Activated T-cell treated with anti-CD3 and anti-CD28 coated beads, Interleukin-2, amount 50 U/mL, for 48 hours (primary cell): Measurements from ENCODE around the gene AIF1L.
"Not testable (repeated sequence)": the region's sequence is repeated elsewhere in the genome, so short reads cannot be mapped to it uniquely, and the experiment has no call there.

Source experiments
- DNase-seq, 2 experiments: peaks; one replicate each; pipeline ENCODE4 v3.0.0-alpha.2; 2020

The AIF1L gene

DNA sequence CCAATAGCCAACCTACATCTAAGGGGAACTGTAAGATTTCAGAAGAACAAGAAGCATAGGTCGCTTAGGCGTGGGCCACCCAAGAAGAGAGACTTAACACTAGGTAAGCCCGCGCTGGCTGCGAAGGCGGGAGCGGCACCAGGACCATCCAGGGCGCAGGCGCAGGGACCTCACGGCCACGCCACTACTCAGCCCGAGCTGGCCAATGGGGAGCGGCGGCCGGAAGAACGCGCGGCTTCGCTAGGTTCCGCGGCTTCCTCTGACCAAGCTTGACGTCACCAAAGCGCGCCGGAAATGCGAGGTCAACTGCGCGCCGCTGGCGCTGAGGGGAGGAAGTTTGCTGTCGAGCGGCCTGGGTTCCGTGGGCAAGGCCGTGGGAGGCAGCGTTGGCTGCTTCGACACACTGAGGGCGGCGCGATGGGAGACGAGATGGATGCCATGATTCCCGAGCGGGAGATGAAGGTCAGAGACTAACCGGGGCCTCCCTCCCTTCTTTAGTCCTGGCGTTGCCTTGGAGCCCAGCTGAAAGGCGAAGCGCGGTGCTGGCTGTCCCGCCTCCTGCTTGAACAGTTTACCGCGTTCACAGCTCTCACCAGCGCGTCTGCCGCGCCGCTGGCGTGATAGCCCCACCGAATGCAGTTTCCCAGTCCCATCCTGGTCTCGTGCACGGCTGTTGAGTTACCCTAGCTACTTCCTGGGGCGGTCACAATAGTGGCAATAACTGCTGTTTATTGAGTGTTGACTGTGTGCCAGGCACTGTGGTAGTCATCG lies 29.1 kb downstream of the AIF1L start, which contains the start of gene NUP214:
NUP214 (plus strand) TSS at position 299 of the 771 bp plus-strand sequence; CDS start at position 418, 119 bp downstream.
- peak; percentile 100 for DNase-seq

DNA sequence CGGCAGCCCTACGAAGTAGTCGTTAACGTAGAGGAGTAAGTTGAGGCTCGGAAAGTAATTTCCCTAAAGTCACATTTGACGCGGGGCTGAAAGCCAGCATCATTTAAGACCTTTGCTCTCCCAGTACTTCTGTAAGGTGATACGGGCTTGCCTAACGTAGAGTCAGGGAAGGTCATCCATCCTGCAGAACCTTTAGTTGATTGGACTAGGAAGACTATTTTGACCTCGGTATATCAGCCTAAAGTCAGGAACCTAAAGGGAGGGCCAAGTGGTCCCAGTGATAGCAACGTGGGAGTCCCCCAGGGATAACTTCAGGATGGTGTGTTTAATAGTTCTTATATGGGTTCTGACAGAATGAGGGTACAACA lies 29.7 kb downstream of the AIF1L start:
- no peak for DNase-seq

DNA sequence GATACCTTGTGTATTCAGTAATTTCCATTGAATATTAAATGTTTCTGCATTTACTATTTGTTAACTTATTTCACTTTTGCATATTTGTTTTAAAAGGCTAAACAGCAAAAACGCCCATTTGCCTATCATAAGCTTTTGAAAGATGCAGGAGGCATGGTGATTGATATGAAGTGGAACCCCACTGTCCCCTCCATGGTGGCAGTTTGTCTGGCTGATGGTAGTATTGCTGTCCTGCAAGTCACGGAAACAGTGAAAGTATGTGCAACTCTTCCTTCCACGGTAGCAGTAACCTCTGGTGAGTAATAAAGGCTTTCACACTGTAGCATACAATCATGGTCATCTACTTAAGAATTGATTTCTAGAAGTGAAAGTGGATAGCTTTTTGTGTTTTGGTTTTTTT lies 32.9 kb downstream of the AIF1L start:
- no peak for DNase-seq

DNA sequence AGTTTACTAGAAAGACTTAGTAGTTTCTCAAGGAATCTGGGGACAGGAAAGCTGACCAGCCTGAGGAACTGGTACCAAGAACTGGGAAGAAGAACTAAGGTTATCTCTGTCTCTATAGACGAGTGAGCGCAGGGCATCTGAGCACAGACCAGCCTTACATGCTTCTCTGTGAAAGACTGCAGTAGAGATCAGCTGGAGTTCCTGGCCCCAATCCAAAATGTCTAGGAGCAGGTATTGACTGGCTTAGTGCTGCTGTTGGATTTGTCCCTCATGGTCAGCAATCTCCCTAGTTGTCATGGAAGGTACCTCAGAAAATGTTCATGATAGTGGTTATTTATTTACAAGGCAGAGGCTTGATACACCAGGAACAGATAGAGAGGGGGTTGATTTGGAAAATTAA lies 42.3 kb downstream of the AIF1L start:
- no peak for DNase-seq

DNA sequence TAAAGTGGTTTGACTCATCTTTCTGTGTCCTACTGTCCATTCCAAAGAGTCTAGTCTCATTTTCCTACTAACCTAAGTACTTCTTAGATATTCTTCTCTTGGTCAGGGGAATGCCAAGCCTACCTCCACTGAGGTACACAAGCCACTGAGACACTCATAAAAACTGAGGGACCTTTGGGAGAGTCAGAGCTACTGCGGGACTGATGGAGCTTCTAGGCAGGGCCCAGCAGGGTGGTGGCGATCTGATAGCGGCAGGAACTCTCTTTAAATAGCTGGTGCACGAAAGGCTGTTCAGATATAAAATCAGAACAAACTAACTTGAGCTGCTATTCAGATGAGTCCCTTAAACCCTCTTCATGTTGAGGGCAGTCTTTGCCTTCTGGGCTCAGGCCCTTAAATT lies 43.8 kb downstream of the AIF1L start:
- no peak for DNase-seq

DNA sequence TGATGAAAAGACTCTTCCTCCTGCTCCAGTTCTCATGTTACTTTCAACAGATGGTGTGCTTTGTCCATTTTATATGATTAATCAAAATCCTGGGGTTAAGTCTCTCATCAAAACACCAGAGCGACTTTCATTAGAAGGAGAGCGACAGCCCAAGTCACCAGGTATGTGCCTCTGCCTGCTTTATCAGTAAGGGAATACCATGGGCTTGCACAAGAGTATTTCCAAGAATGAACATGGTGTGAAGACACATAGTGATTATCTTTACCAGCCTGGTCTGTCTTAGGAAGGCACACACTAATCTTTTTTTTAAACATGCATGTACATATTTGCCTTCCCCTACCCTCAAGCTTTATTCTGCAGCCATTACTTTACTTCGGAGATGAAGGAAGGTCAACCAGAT lies 44.2 kb downstream of the AIF1L start:
- no peak for DNase-seq

DNA sequence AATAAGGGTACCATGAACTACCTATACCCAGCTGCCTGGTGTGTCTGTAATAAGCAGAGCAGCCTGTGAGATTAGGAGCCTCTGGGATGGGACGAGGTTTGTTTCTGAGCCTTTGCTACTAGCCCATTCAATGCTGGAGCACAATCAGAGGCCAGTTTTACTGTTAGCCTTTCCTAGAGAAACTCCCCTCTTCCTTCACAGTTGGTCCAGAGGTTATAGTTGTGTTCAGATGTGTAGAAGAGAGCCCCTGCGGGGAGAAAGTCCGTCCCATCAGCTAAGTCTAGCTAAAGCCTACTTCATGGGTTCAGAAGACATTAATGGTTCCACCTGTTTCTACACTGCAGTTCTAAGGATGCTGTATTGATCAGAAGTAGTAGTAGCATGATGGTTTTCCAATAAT lies 45.8 kb downstream of the AIF1L start:
- DNase-seq = no peak

DNA sequence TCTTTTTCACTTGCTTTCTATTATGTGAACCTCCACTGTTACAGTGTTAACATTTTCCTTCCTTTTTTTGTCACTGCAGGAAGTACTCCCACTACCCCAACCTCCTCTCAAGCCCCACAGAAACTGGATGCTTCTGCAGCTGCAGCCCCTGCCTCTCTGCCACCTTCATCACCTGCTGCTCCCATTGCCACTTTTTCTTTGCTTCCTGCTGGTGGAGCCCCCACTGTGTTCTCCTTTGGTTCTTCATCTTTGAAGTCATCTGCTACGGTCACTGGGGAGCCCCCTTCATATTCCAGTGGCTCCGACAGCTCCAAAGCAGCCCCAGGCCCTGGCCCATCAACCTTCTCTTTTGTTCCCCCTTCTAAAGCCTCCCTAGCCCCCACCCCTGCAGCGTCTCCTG lies 47.9 kb downstream of the AIF1L start:
- DNase-seq = no peak

DNA sequence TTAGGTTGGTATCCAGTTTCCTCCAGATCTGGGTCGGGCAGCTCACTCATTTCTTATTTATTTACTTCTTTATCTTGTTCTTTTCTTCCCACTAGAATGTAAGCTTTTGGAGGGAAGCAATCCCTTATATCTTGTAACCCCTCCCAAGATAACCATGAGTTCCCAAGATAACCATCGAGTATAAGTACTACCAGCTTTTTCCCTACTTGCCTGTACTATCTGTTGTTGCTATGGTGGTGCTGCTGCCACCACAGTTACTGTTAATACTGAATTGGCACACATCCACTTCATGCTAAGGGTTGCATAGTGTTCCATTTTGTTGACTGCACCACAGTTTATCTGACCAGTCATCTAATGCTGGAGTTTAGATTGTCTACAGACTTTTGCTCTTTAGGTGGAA lies 48.9 kb downstream of the AIF1L start:
- no peak for DNase-seq

DNA sequence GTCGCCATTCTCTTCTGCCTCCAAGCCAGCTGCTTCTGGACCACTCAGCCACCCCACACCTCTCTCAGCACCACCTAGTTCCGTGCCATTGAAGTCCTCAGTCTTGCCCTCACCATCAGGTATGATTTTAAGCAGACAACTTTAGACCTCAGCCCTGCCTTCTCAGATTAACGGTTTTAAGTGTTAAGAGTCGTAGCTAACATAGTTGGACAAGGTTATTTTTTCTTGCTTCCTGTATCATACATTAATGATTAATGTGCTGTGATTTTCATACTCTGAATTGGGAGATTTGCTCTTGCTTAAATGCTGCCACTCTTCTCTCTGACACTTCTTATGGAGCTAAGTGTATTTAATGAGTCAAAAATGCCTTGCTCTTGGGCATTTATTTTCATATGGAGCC lies 49.9 kb downstream of the AIF1L start:
- DNase-seq = no peak

DNA sequence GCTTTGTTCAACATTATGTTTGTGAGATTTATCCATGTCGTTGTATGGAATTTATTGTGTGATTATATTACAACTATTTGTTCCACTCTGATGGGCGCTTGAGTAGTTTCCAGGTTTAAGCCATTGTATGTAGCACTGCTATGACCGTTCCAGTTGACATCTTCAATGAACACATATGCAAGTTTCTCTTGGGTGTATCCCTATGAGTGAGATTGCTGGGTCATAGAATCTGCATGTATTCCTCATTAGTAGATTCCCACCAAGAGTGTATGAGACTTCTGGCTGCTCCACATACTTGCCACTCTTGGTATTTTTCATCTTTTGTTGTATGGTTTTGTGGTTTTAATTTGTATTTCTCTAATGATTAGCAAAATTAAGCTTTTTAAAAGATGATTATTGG lies 51.9 kb downstream of the AIF1L start:
- no peak for DNase-seq

DNA sequence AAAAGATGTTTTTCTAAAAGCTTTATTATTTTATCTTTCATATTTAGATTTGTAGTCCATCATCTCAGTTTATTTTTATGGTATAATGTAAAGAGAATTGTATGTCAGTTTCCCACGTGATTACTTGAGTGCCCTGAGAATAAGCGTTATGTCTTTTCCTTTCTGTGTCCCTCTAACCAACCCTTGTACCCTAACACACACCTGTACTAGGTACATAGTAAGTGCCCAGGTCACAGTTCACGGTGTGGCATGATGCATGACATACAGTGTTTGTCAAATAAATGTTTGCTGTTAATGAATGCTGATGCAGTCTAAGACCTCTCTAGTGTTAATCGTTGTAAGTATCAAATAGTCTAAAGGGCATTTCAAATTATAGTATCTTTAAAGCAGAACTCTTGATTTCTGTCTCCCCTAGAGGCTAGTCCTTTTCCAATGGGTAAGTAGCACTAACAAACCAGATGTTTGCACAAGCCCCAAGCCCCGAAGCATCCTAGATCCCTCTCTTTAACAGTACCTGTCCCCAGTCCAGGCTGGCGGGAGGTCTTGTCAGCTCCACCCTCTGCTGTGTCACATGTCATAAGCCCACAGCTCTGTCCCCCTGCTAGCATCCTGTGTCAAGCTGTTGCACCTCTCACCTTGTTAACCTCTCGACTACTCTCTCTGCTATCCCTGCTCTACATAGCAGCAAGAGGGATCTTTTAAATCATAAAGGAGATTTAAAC lies 52.8 kb downstream of the AIF1L start:
- DNase-seq = no peak

DNA sequence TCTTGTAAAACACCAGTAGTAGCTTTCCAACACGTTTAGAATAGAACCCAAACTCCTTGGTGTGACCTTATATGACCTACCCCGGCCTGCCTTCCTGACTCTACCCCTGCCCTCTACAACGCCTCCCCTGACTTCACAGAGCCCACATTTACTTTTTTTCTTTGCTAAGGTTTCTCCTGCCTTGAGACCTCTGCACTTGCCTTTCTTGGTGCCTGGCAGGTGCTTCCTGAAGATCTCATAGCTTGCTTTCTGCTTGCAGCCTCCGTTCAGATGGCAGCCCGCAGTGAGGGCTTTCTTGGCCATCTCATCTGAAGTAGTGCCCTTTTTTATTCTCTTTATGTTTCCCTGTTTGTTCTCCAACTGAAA lies 53.3 kb downstream of the AIF1L start:
- DNase-seq = no peak

DNA sequence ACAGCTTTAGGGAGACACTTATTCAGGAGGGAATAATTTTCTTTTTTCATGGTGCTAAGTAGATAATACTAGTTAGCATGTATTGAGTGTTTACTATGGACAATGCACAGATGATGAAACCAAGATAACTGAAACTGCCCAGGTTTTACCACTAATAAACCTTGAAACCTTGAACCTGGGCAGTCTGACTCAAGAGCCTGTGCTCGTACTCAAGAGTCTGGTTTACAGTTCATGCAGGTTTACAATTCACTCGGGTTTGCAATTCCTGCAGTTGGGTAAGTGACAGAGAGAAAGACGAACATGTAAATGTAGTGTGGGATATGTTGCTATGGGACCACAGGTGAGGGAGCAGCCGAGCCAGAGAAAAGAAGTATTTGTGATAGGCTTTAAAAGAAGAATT lies 57.3 kb downstream of the AIF1L start:
- DNase-seq = no peak

DNA sequence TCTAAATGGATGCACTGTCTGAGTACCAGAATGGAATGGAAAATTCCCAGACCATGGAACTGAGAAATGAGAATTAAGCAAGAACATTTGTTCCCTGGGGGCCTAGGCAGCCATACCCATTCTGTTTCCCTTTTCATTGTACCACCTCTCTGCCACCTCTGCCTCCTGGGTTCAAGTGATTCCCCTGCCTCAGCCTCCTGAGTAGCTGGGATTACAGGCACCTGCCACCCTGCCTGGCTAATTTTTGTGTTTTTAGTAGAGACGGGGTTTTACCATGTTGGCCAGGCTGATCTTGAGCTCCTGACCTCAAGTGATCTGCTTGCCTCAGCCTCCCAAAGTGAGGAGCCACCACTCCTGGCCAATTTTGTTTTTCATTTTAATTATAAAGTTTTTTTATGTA lies 62.3 kb downstream of the AIF1L start:
- not testable (repeated sequence) for DNase-seq

DNA sequence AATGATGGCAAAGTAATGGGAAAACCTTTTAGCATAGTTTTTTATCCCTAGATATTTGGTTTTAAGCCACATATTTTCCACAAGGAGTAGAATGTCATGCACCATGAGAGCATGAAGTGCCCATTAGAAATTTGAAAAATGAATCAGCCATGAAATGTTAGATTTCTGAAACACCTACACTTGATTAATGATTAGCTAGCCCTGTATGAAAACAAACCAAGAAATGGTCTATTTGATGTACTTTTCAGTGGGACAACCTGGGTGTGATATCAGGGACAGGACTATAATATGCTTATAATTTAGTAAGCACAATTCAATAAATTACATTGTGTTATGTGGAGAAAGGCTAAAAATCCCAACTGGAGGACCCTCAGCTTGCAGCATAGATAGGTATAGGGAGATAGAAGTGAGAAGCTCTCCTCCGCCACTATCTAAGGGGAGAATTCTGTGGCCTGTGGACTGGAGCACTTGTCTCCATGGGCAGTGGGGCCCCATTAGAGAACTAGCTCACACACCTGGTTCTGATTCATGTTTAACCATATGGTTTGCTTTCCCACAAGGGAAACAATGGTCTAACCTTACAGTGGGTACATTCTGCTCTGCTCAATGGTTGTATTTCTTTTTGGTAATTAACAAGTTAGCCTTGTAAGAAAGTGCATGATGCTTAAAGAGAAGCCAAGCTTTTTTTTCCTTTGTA lies 64.2 kb downstream of the AIF1L start:
- no peak for DNase-seq

DNA sequence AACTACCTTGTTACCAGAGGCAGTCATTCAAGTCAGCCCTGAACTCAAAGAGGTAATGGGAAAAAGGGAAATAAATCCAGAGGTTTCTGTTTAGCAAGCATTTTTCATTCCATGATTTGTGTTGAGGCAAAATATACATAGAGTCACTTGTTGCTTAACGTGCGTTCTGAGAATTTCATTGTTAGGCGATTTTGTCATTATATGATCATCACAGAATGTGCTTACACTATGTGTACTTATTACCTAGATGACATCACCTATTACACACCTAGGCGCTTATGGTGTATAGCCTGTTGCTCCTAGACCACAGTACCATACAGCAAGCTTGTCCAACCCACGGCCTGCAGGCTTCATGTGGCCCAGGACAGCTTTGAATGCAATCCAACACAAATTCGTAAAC lies 65.3 kb downstream of the AIF1L start:
- DNase-seq = no peak

DNA sequence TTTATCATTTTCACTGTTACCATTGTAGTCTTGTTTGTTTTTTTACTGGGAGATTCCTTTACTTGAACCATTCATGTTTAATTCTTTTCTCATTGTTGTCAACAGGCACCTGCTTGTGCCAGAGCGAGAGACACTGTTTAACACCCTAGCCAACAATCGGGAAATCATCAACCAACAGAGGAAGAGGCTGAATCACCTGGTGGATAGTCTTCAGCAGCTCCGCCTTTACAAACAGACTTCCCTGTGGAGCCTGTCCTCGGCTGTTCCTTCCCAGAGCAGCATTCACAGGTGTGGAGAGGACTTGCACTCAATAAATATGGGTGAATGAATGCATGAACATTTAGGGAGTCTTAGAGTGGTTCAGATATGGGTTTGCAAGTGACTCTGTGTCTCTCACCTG lies 66.6 kb downstream of the AIF1L start:
- DNase-seq = no peak

DNA sequence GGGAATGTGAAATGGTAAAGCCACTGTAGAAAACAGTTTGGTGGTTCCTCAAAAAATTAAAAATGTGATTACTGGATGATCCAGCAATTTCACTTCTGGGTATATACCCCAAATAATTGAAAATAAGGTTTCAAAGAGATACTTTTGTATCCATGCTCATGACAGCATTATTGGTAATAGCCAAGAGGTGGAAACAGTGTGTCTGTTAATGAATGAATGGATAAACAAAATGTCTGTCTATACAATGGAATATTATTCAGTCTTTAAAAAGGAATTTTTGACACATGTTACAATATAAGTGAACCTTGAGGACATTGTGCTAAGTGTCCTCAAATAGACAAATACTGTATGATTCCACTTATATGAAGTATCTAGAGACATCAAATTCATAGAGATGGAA lies 69.2 kb downstream of the AIF1L start:
- no peak for DNase-seq

DNA sequence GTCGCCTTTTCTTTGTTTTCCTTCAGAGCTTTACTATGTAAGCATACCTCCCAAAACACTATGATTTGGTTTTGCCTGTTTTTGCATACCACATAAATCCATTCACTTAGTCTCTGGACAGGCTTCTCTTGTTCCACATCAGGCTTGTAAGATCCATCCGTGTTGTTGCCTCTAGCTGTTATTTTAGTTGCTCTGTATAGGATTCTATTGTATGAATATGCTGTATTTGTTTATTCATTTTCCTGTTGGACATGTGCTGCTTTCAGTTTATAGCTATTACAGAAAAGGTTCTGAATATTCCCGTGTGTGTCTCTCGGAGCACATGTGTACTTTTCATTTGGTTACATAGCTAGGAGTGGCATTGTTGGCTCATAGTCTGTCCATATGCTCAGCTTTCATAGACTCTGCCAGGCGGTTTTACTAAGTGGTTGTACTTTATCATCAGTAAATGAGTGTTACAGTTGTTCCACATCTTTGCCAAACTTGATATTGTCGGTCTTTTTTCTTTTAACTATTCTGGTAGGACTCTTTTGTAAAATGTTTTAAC lies 70.9 kb downstream of the AIF1L start:
- DNase-seq = no peak

DNA sequence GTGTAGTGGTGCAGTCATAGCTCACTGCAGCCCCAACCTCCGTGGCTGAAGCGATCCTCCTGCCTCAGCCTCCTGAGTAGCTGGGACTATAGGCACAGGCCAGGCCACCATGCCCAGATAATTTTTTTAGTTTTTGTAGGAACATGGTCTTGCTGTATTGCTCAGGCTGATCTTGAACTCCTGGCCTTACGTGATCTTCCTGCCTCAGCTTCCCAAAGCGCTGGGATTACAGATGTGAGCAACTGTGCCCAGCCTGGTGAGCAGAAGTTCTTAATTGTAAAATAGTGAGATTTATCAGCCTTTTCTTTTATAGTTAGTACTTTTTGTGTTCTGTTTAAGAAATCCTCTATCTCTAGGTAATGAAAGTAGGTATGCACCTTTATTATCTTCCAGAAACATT lies 71.6 kb downstream of the AIF1L start:
- no peak for DNase-seq

DNA sequence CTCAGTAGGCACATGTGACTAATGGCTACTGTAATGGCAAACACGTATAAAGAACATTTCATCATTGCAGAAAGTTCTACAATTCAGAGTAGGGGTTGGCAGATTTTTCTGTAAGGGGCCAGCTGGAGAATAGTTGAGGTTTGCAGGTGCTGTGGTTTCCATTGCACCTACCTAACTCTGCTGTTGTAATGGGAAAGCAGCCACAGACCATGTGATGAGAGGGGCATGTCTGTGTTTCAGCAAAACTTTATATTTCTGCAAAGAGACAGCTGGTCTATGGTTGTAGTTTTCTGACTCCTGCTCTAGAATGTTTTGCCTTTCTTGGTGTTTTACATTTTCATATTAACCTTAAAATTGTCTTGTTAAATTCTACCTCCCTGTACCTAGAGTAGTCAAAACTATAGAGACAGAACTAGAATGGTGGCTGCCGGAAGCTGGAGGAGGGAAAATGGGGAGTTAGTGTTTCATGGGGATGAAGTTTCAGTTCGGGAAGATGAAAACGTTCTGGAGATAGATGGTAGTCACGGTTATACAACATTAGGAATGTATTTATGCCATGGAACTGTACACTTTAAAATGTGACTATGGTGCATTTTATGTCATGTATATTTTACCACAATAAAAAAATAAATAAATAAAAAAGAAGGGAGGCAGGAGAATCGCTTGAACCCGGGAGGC lies 73.4 kb downstream of the AIF1L start:
- no peak for DNase-seq
